Stimulated activated CD4-positive, alpha-beta T cell treated with anti-CD3 and anti-CD28 coated beads, Interleukin-12 subunit alpha, Interleukin-12 subunit beta, amount 100 ng/mL, for 4 hours (primary cell): ENCODE measurements around the gene ICAM4.

Experiments used
- DNase-seq: peaks from one replicate; pipeline ENCODE4 v3.0.0-alpha.2; 2020

The ICAM4 gene

GRCh38 chr19:10291554-10292205 is 4.9 kb downstream of the ICAM4 start:
- no peak for DNase-seq

- DNase-seq: peak; percentile 66
These were observed 5.5 kb downstream of the ICAM4 start for GRCh38 chr19:10292206-10292788.

GRCh38 chr19:10292789-10293636 is 6.3 kb downstream of the ICAM4 start:
- no peak for DNase-seq

- no peak for DNase-seq
These were observed 7.0 kb downstream of the ICAM4 start for GRCh38 chr19:10293637-10294367.

GRCh38 chr19:10294368-10294697 is 7.6 kb downstream of the ICAM4 start:
- DNase-seq: no peak

GRCh38 chr19:10295305-10295846 is 8.6 kb downstream of the ICAM4 start:
- DNase-seq: peak; percentile 44

- DNase-seq: no peak
These were observed 9.3 kb downstream of the ICAM4 start for GRCh38 chr19:10295847-10296591.

GRCh38 chr19:10299545-10300458 is 13.0 kb downstream of the ICAM4 start:
- DNase-seq: no peak

GRCh38 chr19:10305139-10305806 is 18.5 kb downstream of the ICAM4 start:
- DNase-seq: no peak

- DNase-seq: no peak
These were observed 19.6 kb downstream of the ICAM4 start for GRCh38 chr19:10306327-10306726.

GRCh38 chr19:10309423-10309822 is 22.7 kb downstream of the ICAM4 start, which contains the start of gene ZGLP1:
Gene ZGLP1, minus strand, starts transcription at chr19:10309815.
- no peak for DNase-seq

GRCh38 chr19:10315335-10316214 is 28.8 kb downstream of the ICAM4 start, which contains the start of gene FDX2:
Gene FDX2, minus strand, starts transcription at chr19:10316015. Its CDS starts 19 bp downstream, at chr19:10315996.
- peak; percentile 95 for DNase-seq

- no peak for DNase-seq
These were observed 29.7 kb downstream of the ICAM4 start for GRCh38 chr19:10316229-10317044.

GRCh38 chr19:10317045-10317856 is 30.5 kb downstream of the ICAM4 start:
- DNase-seq: no peak

GRCh38 chr19:10317857-10318462 is 31.2 kb downstream of the ICAM4 start:
- no peak for DNase-seq

- DNase-seq: no peak
These were observed 32.3 kb downstream of the ICAM4 start for GRCh38 chr19:10318807-10319682.
